ENCODE results near the gene ACTN4.

The ACTN4 gene

GRCh38 chr19:38635483-38636399 lies 11.7 kb upstream of the ACTN4 start:
- DNase-seq (ENCODE audit: low read depth in 3 of 3, low spot score in 1 of 3): no peak

GRCh38 chr19:38638461-38638860 lies 9.0 kb upstream of the ACTN4 start:
- DNase-seq (ENCODE audit: low read depth in 3 of 3, low spot score in 1 of 3): no peak

GRCh38 chr19:38639679-38640078 lies 7.8 kb upstream of the ACTN4 start:
- DNase-seq (ENCODE audit: low read depth in 3 of 3, low spot score in 1 of 3): no peak

- DNase-seq (ENCODE audit: low read depth in 3 of 3, low spot score in 1 of 3): no peak
Observed at GRCh38 chr19:38640368-38640767, 7.1 kb upstream of the ACTN4 start.

- no peak for DNase-seq (ENCODE audit: low read depth in 3 of 3, low spot score in 1 of 3)
Observed at GRCh38 chr19:38642176-38642575, 5.3 kb upstream of the ACTN4 start.

- DNase-seq (ENCODE audit: low read depth in 3 of 3, low spot score in 1 of 3): no peak
Observed at GRCh38 chr19:38644719-38645118, 2.7 kb upstream of the ACTN4 start.

- DNase-seq (ENCODE audit: low read depth in 3 of 3, low spot score in 1 of 3): no peak
Observed at GRCh38 chr19:38647966-38648768, 718 bp downstream of the ACTN4 start.

GRCh38 chr19:38648769-38649304 lies 1.4 kb downstream of the ACTN4 start:
- DNase-seq (ENCODE audit: low read depth in 3 of 3, low spot score in 1 of 3): no peak

- no peak for DNase-seq (ENCODE audit: low read depth in 3 of 3, low spot score in 1 of 3)
Observed at GRCh38 chr19:38649305-38650171, 2.1 kb downstream of the ACTN4 start.

- no peak for DNase-seq (ENCODE audit: low read depth in 3 of 3, low spot score in 1 of 3)
Observed at GRCh38 chr19:38650172-38650775, 2.8 kb downstream of the ACTN4 start.

- DNase-seq (ENCODE audit: low read depth in 3 of 3, low spot score in 1 of 3): no peak
Observed at GRCh38 chr19:38650911-38651584, 3.6 kb downstream of the ACTN4 start.

GRCh38 chr19:38653028-38653571 lies 5.7 kb downstream of the ACTN4 start:
- DNase-seq (ENCODE audit: low read depth in 3 of 3, low spot score in 1 of 3): no peak

- no peak for DNase-seq (ENCODE audit: low read depth in 3 of 3, low spot score in 1 of 3)
Observed at GRCh38 chr19:38654628-38655055, 7.2 kb downstream of the ACTN4 start.

GRCh38 chr19:38655148-38655824 lies 7.8 kb downstream of the ACTN4 start:
- no peak for DNase-seq (ENCODE audit: low read depth in 3 of 3, low spot score in 1 of 3)

GRCh38 chr19:38656171-38656981 lies 8.9 kb downstream of the ACTN4 start:
- DNase-seq (ENCODE audit: low read depth in 3 of 3, low spot score in 1 of 3): peak in 1 of 3 donors; percentile 13

GRCh38 chr19:38657633-38658222 lies 10.3 kb downstream of the ACTN4 start:
- no peak for DNase-seq (ENCODE audit: low read depth in 3 of 3, low spot score in 1 of 3)

GRCh38 chr19:38658462-38659306 lies 11.2 kb downstream of the ACTN4 start:
- no peak for DNase-seq (ENCODE audit: low read depth in 3 of 3, low spot score in 1 of 3)
